HEK293 (cell line): ENCODE measurements around the gene ZIC4.

Experiments used
- CTCF ChIA-PET: fragments of 350-600 bp; formaldehyde crosslinking; extraction: SDS; loops from one replicate; lab custom pipeline; 2021; ENCODE audit warnings: antibody characterized with exemption; lab: Yijun Ruan, JAX
- POLR2A ChIA-PET: fragments of 300-600 bp; formaldehyde crosslinking; extraction: SDS; loops from one replicate; lab custom pipeline; 2020; ENCODE audit warnings: antibody characterized with exemption, inconsistent platforms; lab: Yijun Ruan, JAX
- H3K27ac ChIP-seq: fragments of 200-500 bp; sonication (Bioruptor generic); 2 replicates; pipeline ENCODE4 v1.5.1; 2014; ENCODE audit warnings: low read depth, low read length, control low read depth, inconsistent platforms; ENCODE audit errors: extremely low read depth
- H3K36me3 ChIP-seq, 2 experiments: fragments of 200-500 bp in 1 of 2; sonication (Bioruptor generic) in 1 of 2; 1 replicate in 1 of 2; 2 replicates in 1 of 2; pipeline ENCODE4 v1.5.1; 2014 to 2017; ENCODE audit warnings: inconsistent platforms in 2 of 2, low read length in 2 of 2; ENCODE audit not compliant: control insufficient read depth in 2 of 2, insufficient read depth in 1 of 2
- H3K4me1 ChIP-seq: fragments of 200-500 bp; sonication (Bioruptor generic); 2 replicates; pipeline ENCODE4 v1.5.1; 2014; ENCODE audit warnings: mild to moderate bottlenecking, low read length, inconsistent platforms; ENCODE audit not compliant: control insufficient read depth, insufficient read depth
- H3K4me3 ChIP-seq: 2 replicates; pipeline ENCODE4 v1.5.1; 2011; ENCODE audit warnings: low read depth, mild to moderate bottlenecking, control low read depth, low read length, moderate library complexity
- H3K9me3 ChIP-seq: fragments of 200-500 bp; sonication (Bioruptor generic); 2 replicates; pipeline ENCODE4 v1.5.1; 2014; ENCODE audit warnings: low read depth, low read length, inconsistent platforms; ENCODE audit not compliant: control insufficient read depth, insufficient read depth
- HOXC10 ChIP-seq: sonication (generic); formaldehyde crosslinking; IDR thresholded peaks from 2 replicates; pipeline ENCODE4 v1.8.1; 2023; ENCODE audit warnings: mild to moderate bottlenecking, missing genetic modification reagents
- MYNN ChIP-seq: fragments of 450-650 bp; formaldehyde crosslinking; IDR thresholded peaks from 2 replicates; pipeline ENCODE4 v1.5.1; 2016; ENCODE audit warnings: missing biosample characterization, missing genetic modification characterization, borderline replicate concordance
- OSR2 ChIP-seq: fragments of 450-650 bp; formaldehyde crosslinking; IDR thresholded peaks from 2 replicates; pipeline ENCODE4 v1.5.1; 2016; ENCODE audit warnings: missing biosample characterization, missing genetic modification characterization
- SETDB1 ChIP-seq: IDR thresholded peaks from one replicate; pipeline ENCODE4 v1.6.1; 2017; ENCODE audit warnings: mild to moderate bottlenecking, low read length, moderate library complexity, mixed read lengths; ENCODE audit not compliant: insufficient read length
- WT1 ChIP-seq: fragments of 450-650 bp; formaldehyde crosslinking; IDR thresholded peaks from 2 replicates; pipeline ENCODE4 v1.5.1; 2016; ENCODE audit warnings: missing biosample characterization, missing genetic modification characterization
- ZBTB17 ChIP-seq: fragments of 450-650 bp; formaldehyde crosslinking; IDR thresholded peaks from 2 replicates; pipeline ENCODE4 v1.5.1; 2016; ENCODE audit warnings: missing biosample characterization, missing genetic modification characterization
- ZNF157 ChIP-seq: fragments of 450-650 bp; formaldehyde crosslinking; IDR thresholded peaks from 2 replicates; pipeline ENCODE4 v1.5.1; 2016; ENCODE audit warnings: missing biosample characterization, missing genetic modification characterization
- ZNF292 ChIP-seq: fragments of 450-650 bp; formaldehyde crosslinking; IDR thresholded peaks from 2 replicates; pipeline ENCODE4 v1.5.1; 2016; ENCODE audit warnings: low read depth, missing biosample characterization, missing genetic modification characterization, borderline replicate concordance
- ZNF324 ChIP-seq: fragments of 450-650 bp; formaldehyde crosslinking; IDR thresholded peaks from 2 replicates; pipeline ENCODE4 v1.5.1; 2016; ENCODE audit warnings: missing biosample characterization, missing genetic modification characterization
- ZNF555 ChIP-seq: fragments of 450-650 bp; formaldehyde crosslinking; conservative IDR thresholded peaks from 2 replicates; pipeline ENCODE4 v1.5.1; 2017; ENCODE audit warnings: missing biosample characterization, mild to moderate bottlenecking, missing genetic modification characterization, inconsistent platforms
- ZNF777 ChIP-seq: fragments of 450-650 bp; formaldehyde crosslinking; IDR thresholded peaks from 2 replicates; pipeline ENCODE4 v1.5.1; 2017; ENCODE audit warnings: missing biosample characterization, missing genetic modification characterization, borderline replicate concordance
- ZNF785 ChIP-seq: fragments of 450-650 bp; formaldehyde crosslinking; IDR thresholded peaks from 2 replicates; pipeline ENCODE4 v1.5.1; 2016; ENCODE audit warnings: missing biosample characterization, missing genetic modification characterization
- ZNF791 ChIP-seq: fragments of 450-650 bp; formaldehyde crosslinking; IDR thresholded peaks from 2 replicates; pipeline ENCODE4 v1.5.1; 2016; ENCODE audit warnings: missing biosample characterization, missing genetic modification characterization
- TF ChIP-seq, protein P1 (sequence below): fragments of 450-650 bp; formaldehyde crosslinking; IDR thresholded peaks from 2 replicates; pipeline ENCODE4 v1.5.1; 2016; ENCODE audit warnings: missing biosample characterization, missing genetic modification characterization
- TF ChIP-seq, protein P2 (sequence below): fragments of 450-650 bp; formaldehyde crosslinking; IDR thresholded peaks from 2 replicates; pipeline ENCODE4 v1.5.1; 2016; ENCODE audit warnings: missing biosample characterization, missing genetic modification characterization, low read depth
- TF ChIP-seq, protein P3 (sequence below): fragments of 450-650 bp; formaldehyde crosslinking; IDR thresholded peaks from 2 replicates; pipeline ENCODE4 v1.5.1; 2016; ENCODE audit warnings: missing biosample characterization, missing genetic modification characterization
- TF ChIP-seq, protein P4 (sequence below): fragments of 450-650 bp; formaldehyde crosslinking; IDR thresholded peaks from 2 replicates; pipeline ENCODE4 v1.5.1; 2016; ENCODE audit warnings: missing biosample characterization, missing genetic modification characterization, borderline replicate concordance
- TF ChIP-seq, protein P5 (sequence below): fragments of 450-650 bp; formaldehyde crosslinking; IDR thresholded peaks from 2 replicates; pipeline ENCODE4 v1.5.1; 2016; ENCODE audit warnings: missing biosample characterization, missing genetic modification characterization

The ZIC4 gene

DNA sequence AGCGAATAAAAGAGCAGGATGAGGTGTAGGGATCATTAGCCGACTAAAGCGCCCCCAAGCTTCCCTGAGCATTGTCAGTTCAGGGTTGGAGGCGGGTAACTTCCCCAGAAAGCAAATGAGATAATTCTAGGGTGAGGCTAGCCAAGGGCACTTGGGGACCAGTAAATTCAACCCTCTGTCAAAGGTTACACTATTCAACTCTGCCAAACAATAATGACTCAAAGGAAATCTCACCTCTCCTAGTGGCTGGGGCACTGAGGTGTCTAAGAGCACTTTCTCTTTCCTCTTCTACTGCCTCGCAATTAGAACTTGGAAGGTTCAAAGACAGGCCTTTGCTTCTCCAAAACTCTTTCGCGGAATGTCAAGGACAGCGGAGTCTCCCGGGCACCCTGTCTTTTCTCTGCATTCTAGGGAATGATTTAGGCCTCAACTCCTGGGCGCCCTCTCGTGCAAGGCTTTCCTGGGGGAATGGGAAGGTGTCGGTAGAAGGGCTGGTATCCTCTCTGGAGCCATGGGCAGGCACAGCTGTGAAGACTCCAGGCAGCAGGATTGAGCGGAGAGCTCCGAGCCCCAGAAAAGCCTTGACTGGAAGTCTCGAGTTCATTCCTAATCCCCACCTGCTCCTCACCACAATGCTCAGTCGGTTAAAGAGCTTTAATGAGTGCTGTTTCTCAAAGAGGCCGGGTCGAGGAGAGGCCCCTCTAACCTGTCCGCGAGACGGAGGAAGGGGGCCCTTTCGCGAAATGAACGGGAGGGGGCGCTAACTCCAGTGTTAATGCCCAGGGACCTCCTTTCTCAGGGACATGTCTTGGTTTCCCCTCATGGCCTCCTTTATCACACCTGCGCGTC lies 21.9 kb downstream of the ZIC4 start:
- POLR2A ChIA-PET, result no interaction called here
- no peaks in the 10 kb centered on the region for H3K9me3 ChIP-seq
- CTCF ChIA-PET, result no interaction called here
- no peaks in the 10 kb centered on the region for H3K4me1 ChIP-seq
- no peak overlapping the region for H3K4me3 ChIP-seq
- TF ChIP-seq OSR2 (tag by site-specific recombination), result no peak
- TF ChIP-seq, protein P1, sequence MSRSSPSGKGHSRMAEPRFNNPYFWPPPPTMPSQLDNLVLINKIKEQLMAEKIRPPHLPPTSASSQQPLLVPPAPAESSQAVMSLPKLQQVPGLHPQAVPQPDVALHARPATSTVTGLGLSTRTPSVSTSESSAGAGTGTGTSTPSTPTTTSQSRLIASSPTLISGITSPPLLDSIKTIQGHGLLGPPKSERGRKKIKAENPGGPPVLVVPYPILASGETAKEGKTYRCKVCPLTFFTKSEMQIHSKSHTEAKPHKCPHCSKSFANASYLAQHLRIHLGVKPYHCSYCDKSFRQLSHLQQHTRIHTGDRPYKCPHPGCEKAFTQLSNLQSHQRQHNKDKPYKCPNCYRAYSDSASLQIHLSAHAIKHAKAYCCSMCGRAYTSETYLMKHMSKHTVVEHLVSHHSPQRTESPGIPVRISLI (tag by site-specific recombination), result no peak
- no peak for TF ChIP-seq ZNF324 (tag by site-specific recombination)
- no peak for TF ChIP-seq ZNF555 (tag by site-specific recombination)
- TF ChIP-seq ZNF791 (tag by site-specific recombination), result no peak
- no peak for TF ChIP-seq ZNF785 (tag by site-specific recombination)
- TF ChIP-seq, protein P2, sequence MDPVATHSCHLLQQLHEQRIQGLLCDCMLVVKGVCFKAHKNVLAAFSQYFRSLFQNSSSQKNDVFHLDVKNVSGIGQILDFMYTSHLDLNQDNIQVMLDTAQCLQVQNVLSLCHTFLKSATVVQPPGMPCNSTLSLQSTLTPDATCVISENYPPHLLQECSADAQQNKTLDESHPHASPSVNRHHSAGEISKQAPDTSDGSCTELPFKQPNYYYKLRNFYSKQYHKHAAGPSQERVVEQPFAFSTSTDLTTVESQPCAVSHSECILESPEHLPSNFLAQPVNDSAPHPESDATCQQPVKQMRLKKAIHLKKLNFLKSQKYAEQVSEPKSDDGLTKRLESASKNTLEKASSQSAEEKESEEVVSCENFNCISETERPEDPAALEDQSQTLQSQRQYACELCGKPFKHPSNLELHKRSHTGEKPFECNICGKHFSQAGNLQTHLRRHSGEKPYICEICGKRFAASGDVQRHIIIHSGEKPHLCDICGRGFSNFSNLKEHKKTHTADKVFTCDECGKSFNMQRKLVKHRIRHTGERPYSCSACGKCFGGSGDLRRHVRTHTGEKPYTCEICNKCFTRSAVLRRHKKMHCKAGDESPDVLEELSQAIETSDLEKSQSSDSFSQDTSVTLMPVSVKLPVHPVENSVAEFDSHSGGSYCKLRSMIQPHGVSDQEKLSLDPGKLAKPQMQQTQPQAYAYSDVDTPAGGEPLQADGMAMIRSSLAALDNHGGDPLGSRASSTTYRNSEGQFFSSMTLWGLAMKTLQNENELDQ (tag by site-specific recombination), result no peak
- TF ChIP-seq SETDB1, result no peak
- TF ChIP-seq ZNF777 (tag by site-specific recombination), result no peak
- no peak for TF ChIP-seq ZBTB17 (tag by site-specific recombination)
- no peak for TF ChIP-seq WT1 (tag by site-specific recombination)
- TF ChIP-seq MYNN (tag by site-specific recombination), result no peak
- no peak for TF ChIP-seq ZNF157 (tag by site-specific recombination)
- TF ChIP-seq, protein P3, sequence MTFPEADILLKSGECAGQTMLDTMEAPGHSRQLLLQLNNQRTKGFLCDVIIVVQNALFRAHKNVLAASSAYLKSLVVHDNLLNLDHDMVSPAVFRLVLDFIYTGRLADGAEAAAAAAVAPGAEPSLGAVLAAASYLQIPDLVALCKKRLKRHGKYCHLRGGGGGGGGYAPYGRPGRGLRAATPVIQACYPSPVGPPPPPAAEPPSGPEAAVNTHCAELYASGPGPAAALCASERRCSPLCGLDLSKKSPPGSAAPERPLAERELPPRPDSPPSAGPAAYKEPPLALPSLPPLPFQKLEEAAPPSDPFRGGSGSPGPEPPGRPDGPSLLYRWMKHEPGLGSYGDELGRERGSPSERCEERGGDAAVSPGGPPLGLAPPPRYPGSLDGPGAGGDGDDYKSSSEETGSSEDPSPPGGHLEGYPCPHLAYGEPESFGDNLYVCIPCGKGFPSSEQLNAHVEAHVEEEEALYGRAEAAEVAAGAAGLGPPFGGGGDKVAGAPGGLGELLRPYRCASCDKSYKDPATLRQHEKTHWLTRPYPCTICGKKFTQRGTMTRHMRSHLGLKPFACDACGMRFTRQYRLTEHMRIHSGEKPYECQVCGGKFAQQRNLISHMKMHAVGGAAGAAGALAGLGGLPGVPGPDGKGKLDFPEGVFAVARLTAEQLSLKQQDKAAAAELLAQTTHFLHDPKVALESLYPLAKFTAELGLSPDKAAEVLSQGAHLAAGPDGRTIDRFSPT (tag by site-specific recombination), result no peak
- TF ChIP-seq ZNF292 (tag by site-specific recombination), result no peak
- TF ChIP-seq, protein P4, sequence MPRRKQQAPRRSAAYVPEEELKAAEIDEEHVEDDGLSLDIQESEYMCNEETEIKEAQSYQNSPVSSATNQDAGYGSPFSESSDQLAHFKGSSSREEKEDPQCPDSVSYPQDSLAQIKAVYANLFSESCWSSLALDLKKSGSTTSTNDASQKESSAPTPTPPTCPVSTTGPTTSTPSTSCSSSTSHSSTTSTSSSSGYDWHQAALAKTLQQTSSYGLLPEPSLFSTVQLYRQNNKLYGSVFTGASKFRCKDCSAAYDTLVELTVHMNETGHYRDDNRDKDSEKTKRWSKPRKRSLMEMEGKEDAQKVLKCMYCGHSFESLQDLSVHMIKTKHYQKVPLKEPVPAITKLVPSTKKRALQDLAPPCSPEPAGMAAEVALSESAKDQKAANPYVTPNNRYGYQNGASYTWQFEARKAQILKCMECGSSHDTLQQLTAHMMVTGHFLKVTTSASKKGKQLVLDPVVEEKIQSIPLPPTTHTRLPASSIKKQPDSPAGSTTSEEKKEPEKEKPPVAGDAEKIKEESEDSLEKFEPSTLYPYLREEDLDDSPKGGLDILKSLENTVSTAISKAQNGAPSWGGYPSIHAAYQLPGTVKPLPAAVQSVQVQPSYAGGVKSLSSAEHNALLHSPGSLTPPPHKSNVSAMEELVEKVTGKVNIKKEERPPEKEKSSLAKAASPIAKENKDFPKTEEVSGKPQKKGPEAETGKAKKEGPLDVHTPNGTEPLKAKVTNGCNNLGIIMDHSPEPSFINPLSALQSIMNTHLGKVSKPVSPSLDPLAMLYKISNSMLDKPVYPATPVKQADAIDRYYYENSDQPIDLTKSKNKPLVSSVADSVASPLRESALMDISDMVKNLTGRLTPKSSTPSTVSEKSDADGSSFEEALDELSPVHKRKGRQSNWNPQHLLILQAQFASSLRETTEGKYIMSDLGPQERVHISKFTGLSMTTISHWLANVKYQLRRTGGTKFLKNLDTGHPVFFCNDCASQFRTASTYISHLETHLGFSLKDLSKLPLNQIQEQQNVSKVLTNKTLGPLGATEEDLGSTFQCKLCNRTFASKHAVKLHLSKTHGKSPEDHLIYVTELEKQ (tag by site-specific recombination), result no peak
- TF ChIP-seq HOXC10, result no peak
- TF ChIP-seq, protein P5, sequence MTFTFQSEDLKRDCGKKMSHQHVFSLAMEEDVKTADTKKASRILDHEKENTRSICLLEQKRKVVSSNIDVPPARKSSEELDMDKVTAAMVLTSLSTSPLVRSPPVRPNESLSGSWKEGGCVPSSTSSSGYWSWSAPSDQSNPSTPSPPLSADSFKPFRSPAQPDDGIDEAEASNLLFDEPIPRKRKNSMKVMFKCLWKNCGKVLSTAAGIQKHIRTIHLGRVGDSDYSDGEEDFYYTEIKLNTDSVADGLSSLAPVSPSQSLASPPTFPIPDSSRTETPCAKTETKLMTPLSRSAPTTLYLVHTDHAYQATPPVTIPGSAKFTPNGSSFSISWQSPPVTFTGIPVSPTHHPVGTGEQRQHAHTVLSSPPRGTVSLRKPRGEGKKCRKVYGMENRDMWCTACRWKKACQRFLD, result no peak
- no peak overlapping the region for H3K27ac ChIP-seq
- no peaks in the 10 kb centered on the region for H3K36me3 ChIP-seq
